ENCODE data around the gene CSPG5.
A peak's percentile ranks its signal among the peaks of the same experiment; 100 is the strongest.

Gene CSPG5

GRCh38 chr3:47588587-47588986 is 9.9 kb upstream of the CSPG5 start:
- Histone ChIP-seq H3K9me3 (ENCODE audit: control insufficient read depth in 2 of 2, low read length in 2 of 2) (no peaks in the 10 kb centered on the region), H3K27ac (ENCODE audit: low read depth in 2 of 2, low read length in 2 of 2) (no peak overlapping the region), H3K27me3 (ENCODE audit: control insufficient read depth in 2 of 2, insufficient read depth in 2 of 2, low read length in 2 of 2) (no peaks in the 10 kb centered on the region), H3K9ac (ENCODE audit: low read depth in 1 of 2, low read length in 2 of 2) (no peak overlapping the region), H3K4me1 (ENCODE audit: control insufficient read depth in 2 of 2, insufficient read depth in 2 of 2, low read length in 2 of 2) (peaks cover 0 to 8% of the 10 kb centered on the region in 2 donors), H3K4me3 (ENCODE audit: low read length in 2 of 2) (no peak overlapping the region), H3K36me3 (ENCODE audit: control insufficient read depth in 2 of 2, insufficient read depth in 2 of 2, low read length in 2 of 2) (peaks cover 26 to 40% of the 10 kb centered on the region in 2 donors)

DNA sequence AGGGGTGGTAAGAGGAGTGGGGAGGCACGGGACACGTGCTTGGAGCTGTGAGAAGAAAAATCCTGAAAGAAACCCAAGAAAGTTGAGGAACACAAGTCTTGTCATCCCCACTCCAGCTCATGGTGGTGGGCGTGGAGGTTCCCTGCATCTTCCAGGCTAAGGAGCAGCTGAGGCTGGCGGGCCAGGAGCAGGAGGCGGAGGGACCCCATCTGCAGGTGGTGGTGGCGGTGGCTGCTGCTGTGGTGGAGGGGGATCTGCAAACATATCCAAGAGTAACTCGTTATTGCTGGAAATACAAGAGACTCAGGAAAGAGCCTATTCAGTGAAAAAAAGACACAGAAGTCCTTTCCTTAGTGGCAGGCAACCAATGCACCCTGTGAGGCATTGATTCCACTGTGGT is 9.4 kb upstream of the CSPG5 start:
- H3K27me3 ChIP-seq (ENCODE audit: control insufficient read depth in 2 of 2, insufficient read depth in 2 of 2, low read length in 2 of 2), result no peaks in the 10 kb centered on the region
- no peak overlapping the region for H3K27ac ChIP-seq (ENCODE audit: low read depth in 2 of 2, low read length in 2 of 2)
- H3K36me3 ChIP-seq (ENCODE audit: control insufficient read depth in 2 of 2, insufficient read depth in 2 of 2, low read length in 2 of 2), result peaks cover 26 to 40% of the 10 kb centered on the region in 2 donors
- no peak overlapping the region for H3K4me3 ChIP-seq (ENCODE audit: low read length in 2 of 2)
- H3K4me1 ChIP-seq (ENCODE audit: control insufficient read depth in 2 of 2, insufficient read depth in 2 of 2, low read length in 2 of 2), result peaks cover 0 to 8% of the 10 kb centered on the region in 2 donors
- no peak overlapping the region for H3K9ac ChIP-seq (ENCODE audit: low read depth in 1 of 2, low read length in 2 of 2)
- H3K9me3 ChIP-seq (ENCODE audit: control insufficient read depth in 2 of 2, low read length in 2 of 2), result no peaks in the 10 kb centered on the region

- Histone ChIP-seq H3K36me3 (ENCODE audit: control insufficient read depth in 2 of 2, insufficient read depth in 2 of 2, low read length in 2 of 2) (peaks cover 26 to 40% of the 10 kb centered on the region in 2 donors), H3K27me3 (ENCODE audit: control insufficient read depth in 2 of 2, insufficient read depth in 2 of 2, low read length in 2 of 2) (no peaks in the 10 kb centered on the region), H3K9ac (ENCODE audit: low read depth in 1 of 2, low read length in 2 of 2) (no peak overlapping the region), H3K9me3 (ENCODE audit: control insufficient read depth in 2 of 2, low read length in 2 of 2) (no peaks in the 10 kb centered on the region), H3K4me1 (ENCODE audit: control insufficient read depth in 2 of 2, insufficient read depth in 2 of 2, low read length in 2 of 2) (peaks cover 0 to 8% of the 10 kb centered on the region in 2 donors), H3K4me3 (ENCODE audit: low read length in 2 of 2) (no peak overlapping the region), H3K27ac (ENCODE audit: low read depth in 2 of 2, low read length in 2 of 2) (no peak overlapping the region)
These were observed 8.1 kb upstream of the CSPG5 start for GRCh38 chr3:47586746-47587145.

- peaks cover 18 to 22% of the 10 kb centered on the region in 2 donors for H3K36me3 ChIP-seq (ENCODE audit: control insufficient read depth in 2 of 2, insufficient read depth in 2 of 2, low read length in 2 of 2)
- H3K9me3 ChIP-seq (ENCODE audit: control insufficient read depth in 2 of 2, low read length in 2 of 2), result no peaks in the 10 kb centered on the region
- no peak overlapping the region for H3K9ac ChIP-seq (ENCODE audit: low read depth in 1 of 2, low read length in 2 of 2)
- no peaks in the 10 kb centered on the region for H3K4me1 ChIP-seq (ENCODE audit: control insufficient read depth in 2 of 2, insufficient read depth in 2 of 2, low read length in 2 of 2)
- H3K27ac ChIP-seq (ENCODE audit: low read depth in 2 of 2, low read length in 2 of 2), result no peak overlapping the region
- peaks cover 12 to 19% of the 10 kb centered on the region in 2 donors for H3K27me3 ChIP-seq (ENCODE audit: control insufficient read depth in 2 of 2, insufficient read depth in 2 of 2, low read length in 2 of 2)
- no peak overlapping the region for H3K4me3 ChIP-seq (ENCODE audit: low read length in 2 of 2)
These were observed 4.8 kb upstream of the CSPG5 start for GRCh38 chr3:47583320-47584075.

GRCh38 chr3:47581835-47582234 is 3.2 kb upstream of the CSPG5 start:
- Histone ChIP-seq H3K36me3 (ENCODE audit: control insufficient read depth in 2 of 2, insufficient read depth in 2 of 2, low read length in 2 of 2) (peaks cover 9% of the 10 kb centered on the region in 2 donors), H3K9ac (ENCODE audit: low read depth in 1 of 2, low read length in 2 of 2) (no peak overlapping the region), H3K27ac (ENCODE audit: low read depth in 2 of 2, low read length in 2 of 2) (no peak overlapping the region), H3K9me3 (ENCODE audit: control insufficient read depth in 2 of 2, low read length in 2 of 2) (no peaks in the 10 kb centered on the region), H3K27me3 (ENCODE audit: control insufficient read depth in 2 of 2, insufficient read depth in 2 of 2, low read length in 2 of 2) (peaks cover 19% of the 10 kb centered on the region in 2 donors), H3K4me3 (ENCODE audit: low read length in 2 of 2) (no peak overlapping the region), H3K4me1 (ENCODE audit: control insufficient read depth in 2 of 2, insufficient read depth in 2 of 2, low read length in 2 of 2) (peaks cover 4 to 5% of the 10 kb centered on the region in 2 donors)

DNA sequence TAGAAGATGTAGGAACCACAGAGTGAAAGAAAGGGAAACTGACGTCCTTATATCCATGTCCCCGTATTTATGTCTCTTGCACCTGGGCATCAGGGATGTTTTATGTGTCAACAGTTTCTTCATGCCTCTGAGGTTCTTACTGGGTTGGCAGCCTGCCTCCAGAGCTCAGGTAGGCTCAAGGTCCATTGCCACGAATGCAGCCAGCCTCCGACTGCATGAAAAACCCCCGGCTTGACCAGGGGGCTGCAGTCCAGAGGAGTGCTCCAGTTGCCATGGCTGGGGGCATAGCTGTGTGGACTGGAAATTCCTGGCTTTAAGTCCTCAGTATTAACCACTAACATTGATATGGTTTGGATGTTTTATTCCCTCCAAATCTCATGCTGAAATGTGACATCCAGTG is 2.8 kb upstream of the CSPG5 start:
- H3K4me1 ChIP-seq (ENCODE audit: control insufficient read depth in 2 of 2, insufficient read depth in 2 of 2, low read length in 2 of 2), result peaks cover 4 to 5% of the 10 kb centered on the region in 2 donors
- peaks cover 6 to 9% of the 10 kb centered on the region in 2 donors for H3K36me3 ChIP-seq (ENCODE audit: control insufficient read depth in 2 of 2, insufficient read depth in 2 of 2, low read length in 2 of 2)
- peaks cover 19 to 23% of the 10 kb centered on the region in 2 donors for H3K27me3 ChIP-seq (ENCODE audit: control insufficient read depth in 2 of 2, insufficient read depth in 2 of 2, low read length in 2 of 2)
- H3K9me3 ChIP-seq (ENCODE audit: control insufficient read depth in 2 of 2, low read length in 2 of 2), result no peaks in the 10 kb centered on the region
- no peak overlapping the region for H3K27ac ChIP-seq (ENCODE audit: low read depth in 2 of 2, low read length in 2 of 2)
- H3K4me3 ChIP-seq (ENCODE audit: low read length in 2 of 2), result no peak overlapping the region
- H3K9ac ChIP-seq (ENCODE audit: low read depth in 1 of 2, low read length in 2 of 2), result no peak overlapping the region

GRCh38 chr3:47580481-47580880 is 1.8 kb upstream of the CSPG5 start:
- H3K27ac ChIP-seq (ENCODE audit: low read depth in 2 of 2, low read length in 2 of 2), result no peak overlapping the region
- H3K4me1 ChIP-seq (ENCODE audit: control insufficient read depth in 2 of 2, insufficient read depth in 2 of 2, low read length in 2 of 2), result peaks cover 4 to 5% of the 10 kb centered on the region in 2 donors
- peaks cover 4 to 5% of the 10 kb centered on the region in 2 donors for H3K36me3 ChIP-seq (ENCODE audit: control insufficient read depth in 2 of 2, insufficient read depth in 2 of 2, low read length in 2 of 2)
- peaks cover 19 to 23% of the 10 kb centered on the region in 2 donors for H3K27me3 ChIP-seq (ENCODE audit: control insufficient read depth in 2 of 2, insufficient read depth in 2 of 2, low read length in 2 of 2)
- no peak overlapping the region for H3K9ac ChIP-seq (ENCODE audit: low read depth in 1 of 2, low read length in 2 of 2)
- H3K9me3 ChIP-seq (ENCODE audit: control insufficient read depth in 2 of 2, low read length in 2 of 2), result no peaks in the 10 kb centered on the region
- no peak overlapping the region for H3K4me3 ChIP-seq (ENCODE audit: low read length in 2 of 2)

DNA sequence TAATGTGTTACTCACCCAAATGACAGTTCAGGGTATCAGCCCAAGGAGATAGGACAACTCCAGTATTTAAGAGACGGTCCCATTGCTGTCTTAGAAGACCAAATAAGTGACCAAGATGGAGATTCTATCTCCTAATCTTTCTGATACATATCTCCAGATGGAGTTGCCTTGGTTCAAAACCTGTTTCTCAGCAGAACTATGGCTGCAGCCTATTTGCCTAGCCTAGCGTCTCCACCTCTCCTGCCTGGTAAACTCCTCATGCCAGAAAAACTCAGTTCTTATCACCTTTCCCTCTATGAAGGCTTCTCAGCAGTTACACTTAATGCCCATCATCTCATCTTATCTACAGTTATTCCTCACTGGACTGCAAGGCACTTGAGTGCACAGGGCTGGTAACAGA is 1.2 kb upstream of the CSPG5 start:
- Histone ChIP-seq H3K27ac (ENCODE audit: low read depth in 2 of 2, low read length in 2 of 2) (no peak overlapping the region), H3K4me3 (ENCODE audit: low read length in 2 of 2) (no peak overlapping the region), H3K4me1 (ENCODE audit: control insufficient read depth in 2 of 2, insufficient read depth in 2 of 2, low read length in 2 of 2) (peaks cover 4 to 5% of the 10 kb centered on the region in 2 donors), H3K27me3 (ENCODE audit: control insufficient read depth in 2 of 2, insufficient read depth in 2 of 2, low read length in 2 of 2) (peaks cover 19 to 23% of the 10 kb centered on the region in 2 donors), H3K9me3 (ENCODE audit: control insufficient read depth in 2 of 2, low read length in 2 of 2) (no peaks in the 10 kb centered on the region), H3K9ac (ENCODE audit: low read depth in 1 of 2, low read length in 2 of 2) (no peak overlapping the region), H3K36me3 (ENCODE audit: control insufficient read depth in 2 of 2, insufficient read depth in 2 of 2, low read length in 2 of 2) (no peaks in the 10 kb centered on the region)

- peak overlapping the region; percentile 31 to 50 for H3K4me3 ChIP-seq (ENCODE audit: low read length in 2 of 2)
- H3K4me1 ChIP-seq (ENCODE audit: control insufficient read depth in 2 of 2, insufficient read depth in 2 of 2, low read length in 2 of 2), result peaks cover 4 to 5% of the 10 kb centered on the region in 2 donors
- H3K27me3 ChIP-seq (ENCODE audit: control insufficient read depth in 2 of 2, insufficient read depth in 2 of 2, low read length in 2 of 2), result peaks cover 19 to 25% of the 10 kb centered on the region in 2 donors
- H3K9me3 ChIP-seq (ENCODE audit: control insufficient read depth in 2 of 2, low read length in 2 of 2), result no peaks in the 10 kb centered on the region
- H3K36me3 ChIP-seq (ENCODE audit: control insufficient read depth in 2 of 2, insufficient read depth in 2 of 2, low read length in 2 of 2), result no peaks in the 10 kb centered on the region
- H3K9ac ChIP-seq (ENCODE audit: low read depth in 1 of 2, low read length in 2 of 2), result no peak overlapping the region
- H3K27ac ChIP-seq (ENCODE audit: low read depth in 2 of 2, low read length in 2 of 2), result no peak overlapping the region
These were observed 489 bp downstream of the CSPG5 start for GRCh38 chr3:47578119-47578632.

- H3K36me3 ChIP-seq (ENCODE audit: control insufficient read depth in 2 of 2, insufficient read depth in 2 of 2, low read length in 2 of 2), result no peaks in the 10 kb centered on the region
- H3K9ac ChIP-seq (ENCODE audit: low read depth in 1 of 2, low read length in 2 of 2), result no peak overlapping the region
- no peaks in the 10 kb centered on the region for H3K9me3 ChIP-seq (ENCODE audit: control insufficient read depth in 2 of 2, low read length in 2 of 2)
- H3K4me1 ChIP-seq (ENCODE audit: control insufficient read depth in 2 of 2, insufficient read depth in 2 of 2, low read length in 2 of 2), result peaks cover 4 to 5% of the 10 kb centered on the region in 2 donors
- peak overlapping the region; percentile 41 to 50 for H3K4me3 ChIP-seq (ENCODE audit: low read length in 2 of 2)
- no peak overlapping the region for H3K27ac ChIP-seq (ENCODE audit: low read depth in 2 of 2, low read length in 2 of 2)
- peaks cover 19 to 26% of the 10 kb centered on the region in 2 donors for H3K27me3 ChIP-seq (ENCODE audit: control insufficient read depth in 2 of 2, insufficient read depth in 2 of 2, low read length in 2 of 2)
These were observed 1.0 kb downstream of the CSPG5 start for GRCh38 chr3:47577583-47578118.
